ENCODE measurements around the gene NPHP1.
"Not testable (repeated sequence)": the region's sequence is repeated elsewhere in the genome, so short reads cannot be mapped to it uniquely, and the experiment has no call there.

NPHP1 gene

DNA sequence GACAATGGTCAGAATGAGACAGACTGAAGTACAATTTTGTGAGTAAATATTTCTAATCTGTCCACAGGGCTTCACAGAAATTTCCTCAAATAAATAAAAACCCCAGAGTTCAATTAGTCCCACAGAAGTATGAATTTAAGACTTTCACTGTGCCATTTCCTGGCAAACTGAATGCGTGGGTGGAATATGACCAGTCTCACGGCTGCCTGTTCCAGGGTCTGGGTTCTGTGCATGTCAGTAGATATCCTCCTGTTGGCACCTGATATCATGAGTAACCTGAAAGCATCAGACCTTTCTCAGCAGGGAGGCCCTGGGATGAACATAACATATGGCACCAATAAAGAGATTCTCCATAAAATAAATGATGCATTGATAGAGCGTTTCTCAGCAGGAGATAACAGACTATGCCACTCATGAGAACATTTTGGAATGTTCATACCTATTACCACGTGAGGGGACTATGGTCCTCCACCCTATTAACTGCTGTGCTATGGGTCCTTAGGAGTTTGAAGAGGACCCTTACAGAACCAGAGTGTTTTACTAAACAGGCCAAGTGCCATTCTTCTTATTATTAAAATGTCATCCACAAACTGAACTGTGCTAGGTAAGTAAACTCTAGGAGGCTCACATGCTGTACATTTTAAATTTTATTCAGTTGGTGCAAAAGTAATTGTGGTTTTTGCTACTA, 78.6 kb downstream of the NPHP1 start:
- peak; percentile 17 for DNase-seq

DNA sequence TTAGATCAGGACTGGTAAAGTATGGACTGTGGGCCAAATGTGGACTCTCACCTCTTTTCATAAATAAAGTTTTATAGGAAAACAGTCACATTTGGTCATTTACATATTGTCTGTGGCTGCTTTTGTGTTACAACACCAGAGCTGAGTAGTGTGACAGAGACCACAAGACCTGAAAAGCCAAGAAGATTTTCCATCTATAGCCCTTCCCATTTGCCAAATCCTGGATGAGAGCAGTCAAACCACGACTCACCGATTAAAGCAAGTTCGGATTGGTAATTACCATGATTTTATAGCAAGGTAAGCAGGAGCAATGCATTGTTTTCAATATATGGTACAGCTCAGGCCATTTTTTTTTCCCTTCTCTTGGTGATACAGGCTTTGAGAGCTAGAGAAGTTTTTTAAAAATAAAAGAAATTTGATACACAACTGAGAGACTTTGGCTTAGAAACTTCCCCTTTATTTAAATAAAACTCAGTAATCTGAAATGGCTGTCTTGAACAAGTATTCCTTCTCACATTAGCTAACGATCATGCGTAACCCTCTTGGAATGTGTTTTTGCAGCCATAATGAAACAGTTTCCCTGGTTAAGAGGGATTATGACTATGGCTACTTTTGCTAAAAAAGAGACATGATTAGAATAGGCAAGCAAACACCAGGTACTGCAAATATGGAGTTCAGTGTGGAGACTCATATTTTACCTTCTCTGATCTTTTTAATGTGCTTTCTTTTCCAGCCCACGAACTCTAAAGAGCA, 79.7 kb downstream of the NPHP1 start:
- DNase-seq, result no peak

DNA sequence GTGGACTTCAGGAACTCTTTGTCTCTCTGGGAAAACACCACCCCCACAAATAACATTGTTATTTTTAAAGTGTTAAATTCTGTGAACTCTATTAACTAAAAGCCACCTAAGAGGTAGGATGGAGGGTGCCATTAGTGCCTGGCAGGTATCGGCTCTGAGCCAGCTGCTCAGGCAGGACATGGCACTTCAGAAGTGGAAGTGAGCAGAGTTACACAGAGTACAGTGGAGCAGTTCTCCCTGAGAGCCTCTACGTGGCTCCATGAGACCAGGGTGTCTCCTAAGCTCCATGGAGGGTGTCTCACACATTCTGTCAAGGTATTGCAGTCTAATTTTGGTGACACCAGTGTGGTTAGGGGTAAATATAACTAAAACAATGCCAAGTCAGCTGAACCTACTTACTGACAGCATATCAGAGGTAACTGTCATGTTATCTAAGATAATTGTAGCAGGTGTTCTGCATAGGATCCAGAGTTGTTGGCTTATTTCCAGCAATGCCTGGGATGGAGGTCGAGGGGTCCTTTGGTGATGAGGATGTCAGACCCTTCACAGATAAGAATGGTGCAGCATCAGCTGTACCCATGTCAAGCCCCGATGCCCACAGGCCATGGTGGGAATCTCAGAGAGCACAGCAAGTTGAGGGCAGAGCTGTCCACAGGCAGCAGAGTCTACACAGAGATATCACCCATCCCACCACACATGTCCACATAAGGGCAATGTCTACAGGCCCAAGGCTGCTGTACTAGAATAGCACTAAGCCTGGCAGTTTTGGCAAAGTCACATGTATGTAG, 80.6 kb downstream of the NPHP1 start:
- peak; percentile 58 for DNase-seq

DNA sequence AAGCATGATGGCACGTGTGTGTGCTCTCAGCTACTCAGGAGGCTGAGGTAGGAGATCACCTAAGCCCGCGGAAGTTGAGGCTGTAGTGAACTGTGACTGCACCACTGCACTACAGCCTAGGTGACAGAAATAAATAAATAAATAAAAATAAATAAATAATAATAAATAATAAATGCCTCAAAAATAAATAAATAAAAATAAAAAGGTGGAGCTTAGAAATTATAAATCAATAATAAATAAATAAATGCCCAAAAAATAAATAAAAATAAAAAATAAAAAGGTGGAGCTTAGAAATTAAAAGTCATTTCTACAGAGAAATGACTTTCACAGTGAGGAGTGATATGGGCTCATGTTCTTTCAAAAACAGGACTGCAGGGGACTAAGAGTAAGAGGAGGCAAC, 83.2 kb downstream of the NPHP1 start:
- no peak for DNase-seq

DNA sequence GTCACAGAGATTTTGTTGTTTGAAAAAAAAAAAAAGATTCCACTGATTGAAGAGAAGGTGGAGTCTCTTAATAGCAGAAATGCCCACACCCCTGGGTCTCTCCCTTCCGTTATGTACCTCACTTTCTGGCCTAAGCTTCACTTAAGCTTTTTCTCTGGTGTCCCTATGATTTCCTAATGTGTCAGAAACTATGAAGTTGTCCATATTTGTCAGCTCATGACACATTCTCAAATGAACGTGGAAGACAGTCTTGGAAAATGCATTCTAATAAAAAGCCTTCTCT, 83.8 kb downstream of the NPHP1 start:
- DNase-seq, result no peak

DNA sequence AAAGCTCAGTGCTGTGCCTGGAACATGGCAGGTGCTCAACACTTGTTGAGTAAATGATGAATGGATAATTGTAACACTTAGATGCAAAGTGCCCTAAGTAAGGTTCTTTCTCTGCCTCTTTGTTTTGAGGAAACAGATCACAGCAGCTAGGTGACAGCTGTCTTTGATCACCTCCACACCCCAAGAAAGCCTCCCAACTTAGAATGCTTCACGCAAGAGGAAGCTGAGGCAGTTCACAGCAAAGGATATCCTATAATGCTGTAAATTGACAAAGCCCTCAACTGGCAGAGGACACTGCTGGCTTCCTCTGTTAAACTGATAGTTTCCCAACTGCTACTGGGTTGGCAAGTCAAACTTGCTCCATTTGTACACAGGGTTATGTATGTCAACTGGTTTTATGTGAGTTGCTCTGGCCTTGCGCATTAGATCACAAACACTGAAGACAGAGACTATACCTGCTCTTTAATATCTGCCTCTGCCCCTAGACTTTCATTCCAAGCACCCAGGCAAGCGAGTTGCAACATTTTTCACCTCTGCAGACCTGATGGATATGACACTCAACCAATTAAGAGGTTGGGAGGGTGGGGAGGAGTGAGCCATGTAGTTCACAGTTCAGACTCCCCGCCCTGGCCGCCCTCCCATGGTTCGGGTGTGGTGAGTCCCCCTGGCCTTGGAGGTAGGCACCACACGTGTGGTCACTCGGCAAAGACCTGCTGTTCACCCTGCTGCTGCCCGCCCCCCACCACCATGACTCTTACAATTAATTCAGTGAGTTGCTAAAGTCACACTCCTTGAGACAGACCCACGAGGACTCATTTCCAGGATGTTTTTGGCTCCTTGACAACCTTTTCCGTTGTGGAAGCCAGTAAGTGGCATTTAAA, 84.4 kb downstream of the NPHP1 start:
- no peak for DNase-seq

DNA sequence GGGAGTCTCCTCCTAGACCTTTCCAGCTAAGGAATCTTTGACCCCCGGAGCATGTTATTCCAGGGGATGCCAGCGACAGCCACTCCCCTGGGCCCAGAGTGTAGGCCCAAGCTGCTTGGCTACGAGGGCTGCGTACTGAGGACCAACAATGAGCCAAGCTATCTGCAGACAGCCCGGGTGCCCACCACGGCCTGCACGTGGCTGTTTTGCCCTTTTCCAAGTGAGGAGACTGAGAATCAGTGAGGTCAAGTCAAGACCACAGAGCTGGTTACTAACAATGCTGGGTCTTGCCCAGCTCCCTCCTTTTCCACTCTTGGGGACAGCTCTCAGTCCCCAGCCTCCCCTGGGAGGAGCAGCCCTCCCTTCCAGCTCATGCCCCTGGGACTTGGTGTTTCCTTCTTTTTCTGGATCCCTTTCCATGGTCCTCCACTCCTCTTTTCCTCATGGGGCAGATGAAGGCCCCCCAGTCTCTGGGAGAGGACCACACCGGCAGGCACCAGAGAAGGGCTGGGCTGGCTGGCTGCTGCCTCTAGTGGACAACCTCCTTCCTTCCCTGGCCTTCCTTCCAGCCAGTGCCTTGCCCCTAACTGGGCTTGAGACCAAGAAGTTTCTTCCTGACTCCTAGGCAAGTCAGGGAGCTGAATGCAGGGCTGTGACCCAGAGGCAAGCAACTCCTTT, 88.6 kb downstream of the NPHP1 start:
- DNase-seq, result no peak

DNA sequence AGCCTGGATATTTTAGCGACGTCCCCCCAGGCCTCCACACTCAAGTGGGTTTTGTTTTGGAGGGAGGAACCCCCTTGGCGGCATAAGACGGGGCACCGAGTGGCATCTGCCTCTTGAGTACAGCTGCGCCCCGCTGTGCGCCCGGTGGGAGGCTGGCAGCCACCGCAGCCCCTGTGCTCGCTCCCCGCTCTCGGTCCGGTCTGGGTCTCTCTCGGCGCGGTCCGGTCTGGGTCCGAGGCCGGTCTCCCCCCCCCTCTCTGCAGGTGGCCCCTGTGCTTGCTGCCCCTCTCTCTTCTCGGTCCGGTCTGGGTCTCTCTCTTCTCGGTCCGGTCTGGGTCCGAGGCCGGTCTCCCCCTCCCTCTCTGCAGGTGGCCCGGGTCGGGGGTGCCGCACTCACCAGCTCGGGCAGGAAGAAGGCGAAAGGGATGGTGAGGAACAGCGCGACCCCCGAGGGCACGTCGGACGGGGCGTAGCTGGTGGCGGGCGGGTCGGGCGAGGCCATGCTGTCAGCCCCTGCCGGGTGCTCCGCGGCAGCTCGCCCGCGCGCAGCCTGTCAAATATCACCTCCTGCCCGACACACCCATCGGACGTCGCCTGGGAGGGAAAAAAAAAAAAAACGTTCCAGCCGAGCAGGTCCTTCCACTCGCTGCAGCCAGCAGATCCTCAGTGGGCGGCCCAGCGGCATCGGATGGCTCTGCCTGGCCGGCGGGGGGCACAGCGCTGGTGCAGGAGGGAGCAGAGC, 89.4 kb downstream of the NPHP1 start, which contains the start of gene MALL:
TSS of gene MALL (minus strand) at position 532 of the 742 bp plus-strand sequence. CDS start at position 502, 30 bp downstream.
- peak; percentile 64 for DNase-seq

DNA sequence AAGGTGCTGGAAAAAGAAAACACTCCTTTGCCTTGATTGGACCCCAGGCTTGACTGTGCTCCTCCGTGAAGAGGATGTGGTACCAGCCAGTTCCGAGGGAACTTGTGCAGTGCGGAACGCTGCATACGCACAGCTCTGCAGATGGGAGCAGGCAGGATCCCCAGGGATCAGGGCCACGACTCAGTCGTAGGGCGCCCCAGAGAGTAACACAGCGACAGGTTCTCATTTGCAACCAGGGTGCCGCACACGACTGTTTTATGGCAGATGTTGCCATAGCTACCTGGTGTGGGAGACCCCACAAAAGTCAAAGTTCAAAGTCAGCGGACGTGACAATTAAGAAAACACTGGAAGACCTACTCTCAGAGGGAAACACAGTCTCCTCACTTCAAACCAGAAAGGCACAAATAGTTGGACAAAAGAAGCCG, 90.0 kb downstream of the NPHP1 start:
- DNase-seq, result no peak

DNA sequence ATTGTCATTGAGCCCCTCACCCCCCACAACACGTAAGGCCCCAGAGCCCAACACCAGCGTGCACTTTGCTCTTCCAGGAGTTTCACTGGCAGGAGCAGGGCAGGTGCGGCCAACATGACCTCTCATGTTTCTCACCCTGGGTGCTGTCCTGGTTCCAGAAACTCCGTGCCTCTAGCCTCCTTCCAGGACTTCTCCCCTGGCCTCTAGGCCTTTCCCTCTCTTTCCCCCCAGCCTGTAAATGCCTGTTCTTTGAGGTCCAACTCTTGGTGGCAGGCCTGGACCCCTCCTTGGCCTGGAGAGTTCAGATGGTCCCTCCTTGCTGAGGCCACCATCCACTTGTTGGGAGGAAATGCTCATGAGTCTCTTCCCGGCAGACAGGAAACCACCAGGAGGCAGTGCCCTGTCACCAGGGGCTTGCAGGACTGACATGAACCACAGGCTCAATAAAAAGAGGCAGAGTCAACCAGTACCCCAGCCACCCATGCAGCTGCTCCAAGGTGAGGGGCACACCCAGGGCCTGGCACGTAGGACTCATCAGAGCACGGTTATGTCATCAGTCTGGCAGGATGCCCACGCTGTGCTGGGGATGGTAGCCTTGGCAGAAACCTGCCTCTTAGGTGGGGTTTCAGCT, 90.7 kb downstream of the NPHP1 start:
- DNase-seq, result no peak

DNA sequence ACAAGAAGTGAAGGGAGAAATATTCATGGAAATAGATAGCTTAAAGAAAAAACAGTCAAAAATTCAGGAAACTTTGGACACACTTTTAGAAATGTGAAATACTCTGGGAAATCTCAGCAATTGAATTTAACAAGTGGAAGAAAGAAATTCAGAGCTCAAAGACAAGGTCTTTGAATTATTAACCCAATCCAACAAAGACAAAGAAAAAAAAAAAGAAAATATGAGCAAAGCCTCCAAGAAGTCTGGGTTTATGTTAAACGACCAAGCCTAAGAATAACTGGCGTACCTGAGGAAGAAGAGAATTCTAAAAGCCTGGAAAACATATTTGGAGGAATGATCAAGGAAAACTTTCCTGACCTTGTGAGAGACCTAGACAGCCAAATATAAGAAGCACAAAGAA, 96.5 kb downstream of the NPHP1 start:
- DNase-seq, result not testable (repeated sequence)

DNA sequence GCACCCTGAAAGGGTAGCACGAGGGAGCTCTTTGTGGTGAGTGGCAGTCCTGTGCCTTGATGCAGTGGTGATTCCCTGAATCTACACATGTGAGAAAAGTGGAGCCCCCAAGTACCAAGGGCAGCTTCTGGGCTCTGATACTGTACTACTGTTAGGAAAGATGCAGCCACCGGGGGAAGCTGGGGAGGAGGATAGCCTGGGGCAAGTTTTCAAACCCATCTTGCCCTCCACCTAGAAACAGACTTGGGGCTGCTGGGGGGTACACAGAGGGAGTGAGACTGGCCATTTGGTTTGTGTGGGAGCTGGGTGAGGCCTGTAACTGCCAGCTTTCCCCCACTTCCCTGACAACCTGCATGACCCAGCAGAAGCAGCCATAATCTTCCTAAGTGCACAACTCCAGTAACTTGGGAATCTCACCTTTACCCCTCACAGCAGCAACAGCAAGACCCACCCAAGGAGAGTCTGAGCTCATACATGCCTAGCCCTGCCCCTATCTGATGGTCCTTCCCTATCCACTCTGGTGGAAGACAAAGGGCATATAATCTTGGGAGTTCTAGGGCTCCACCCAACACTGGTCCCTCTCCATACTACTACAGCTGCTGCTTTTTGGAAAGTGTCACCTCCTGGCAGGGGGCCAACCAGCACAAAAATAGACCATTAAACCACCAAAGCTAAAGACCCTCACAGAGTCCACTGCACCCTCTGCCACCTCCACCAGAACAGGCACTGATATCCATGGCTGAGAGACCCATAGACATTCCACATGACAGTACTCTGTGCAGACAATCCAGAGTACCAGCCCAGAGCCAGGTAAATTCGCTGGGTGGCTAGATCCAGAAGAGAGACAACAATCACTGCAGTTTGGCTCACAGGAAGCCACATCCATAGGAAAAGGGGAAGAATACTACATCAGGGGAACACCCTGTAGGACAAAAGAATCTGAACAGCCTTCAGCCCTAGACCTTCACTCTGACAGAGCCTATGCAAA, 97.4 kb downstream of the NPHP1 start:
- no peak for DNase-seq

DNA sequence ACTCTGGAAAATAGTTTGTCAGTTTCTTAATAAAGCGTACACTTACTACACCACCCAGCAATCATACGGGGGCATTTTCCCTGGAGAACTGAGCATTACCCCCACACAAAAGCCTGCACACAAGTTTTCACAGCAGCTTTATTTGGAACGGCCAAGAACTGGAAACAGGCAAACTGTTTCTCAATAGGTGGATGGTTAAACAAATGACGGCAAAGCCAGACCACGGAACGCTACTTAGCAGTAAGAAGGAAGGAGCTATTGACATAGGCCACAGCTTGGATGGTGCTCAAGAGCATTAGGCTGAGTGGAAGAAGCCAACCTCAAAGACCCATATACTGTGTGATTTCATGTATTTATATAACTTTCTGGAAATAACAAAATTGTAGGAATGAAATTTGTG, 98.2 kb downstream of the NPHP1 start:
- DNase-seq, result no peak

DNA sequence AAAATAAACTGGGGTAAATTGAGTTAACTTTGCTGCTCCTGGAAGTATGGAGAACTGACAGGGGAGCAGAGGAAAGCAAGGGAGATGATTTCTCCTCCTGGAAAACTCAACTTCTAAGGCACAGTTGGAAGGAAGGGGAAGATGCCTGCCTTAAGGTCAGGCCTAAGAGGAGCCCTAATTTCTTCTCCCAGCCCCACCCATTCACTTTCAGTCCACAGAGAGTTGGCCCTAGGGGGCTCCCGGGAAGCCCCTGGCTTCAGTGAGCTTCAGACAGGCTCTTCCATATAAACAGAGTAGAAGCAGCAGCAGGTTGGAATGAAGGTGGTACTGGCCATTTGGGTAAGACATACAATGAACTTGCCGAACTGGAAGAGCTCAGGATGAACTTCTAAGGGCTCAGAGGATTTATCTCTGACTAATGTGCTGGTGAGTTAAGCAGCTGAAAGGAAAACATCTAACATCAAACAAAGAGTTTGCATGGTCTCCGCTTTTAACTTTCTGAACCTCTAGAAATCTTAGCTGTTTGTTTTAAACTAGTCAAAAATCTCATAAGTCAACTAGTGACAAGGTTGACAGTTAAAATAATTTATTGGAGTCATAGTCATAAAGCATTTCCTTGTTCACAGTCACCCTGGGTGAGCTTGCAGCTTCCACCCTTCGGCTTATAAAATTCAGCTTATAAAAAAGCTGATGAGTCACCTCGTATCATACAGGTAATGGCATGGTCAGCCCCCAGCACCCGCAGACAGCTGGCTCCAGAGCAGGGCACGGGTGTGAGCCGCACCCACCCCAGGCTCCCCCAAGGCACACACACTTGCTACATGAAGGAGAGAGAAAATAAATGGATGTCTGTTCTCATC, 99.0 kb downstream of the NPHP1 start:
- DNase-seq, result peak; percentile 30

DNA sequence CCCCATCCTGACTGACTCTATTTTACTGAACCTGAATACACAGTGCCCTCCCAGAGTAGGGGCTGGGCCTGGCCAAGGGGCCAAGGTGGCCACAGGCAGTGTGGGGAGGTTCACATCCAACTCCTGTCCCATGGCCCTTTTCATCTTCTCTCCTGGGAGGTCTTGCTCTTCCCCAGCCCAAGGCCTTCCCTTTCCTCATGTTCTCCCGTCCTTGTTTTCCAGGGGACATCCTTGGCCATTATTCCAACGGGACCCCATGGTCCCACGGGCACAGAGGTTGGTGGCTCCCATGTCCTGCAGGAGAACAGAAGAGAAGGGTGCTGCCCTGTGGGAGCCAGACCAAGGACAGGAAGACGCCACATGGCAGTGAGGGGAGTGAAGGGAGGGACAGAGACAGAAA, 99.6 kb downstream of the NPHP1 start:
- DNase-seq, result no peak

DNA sequence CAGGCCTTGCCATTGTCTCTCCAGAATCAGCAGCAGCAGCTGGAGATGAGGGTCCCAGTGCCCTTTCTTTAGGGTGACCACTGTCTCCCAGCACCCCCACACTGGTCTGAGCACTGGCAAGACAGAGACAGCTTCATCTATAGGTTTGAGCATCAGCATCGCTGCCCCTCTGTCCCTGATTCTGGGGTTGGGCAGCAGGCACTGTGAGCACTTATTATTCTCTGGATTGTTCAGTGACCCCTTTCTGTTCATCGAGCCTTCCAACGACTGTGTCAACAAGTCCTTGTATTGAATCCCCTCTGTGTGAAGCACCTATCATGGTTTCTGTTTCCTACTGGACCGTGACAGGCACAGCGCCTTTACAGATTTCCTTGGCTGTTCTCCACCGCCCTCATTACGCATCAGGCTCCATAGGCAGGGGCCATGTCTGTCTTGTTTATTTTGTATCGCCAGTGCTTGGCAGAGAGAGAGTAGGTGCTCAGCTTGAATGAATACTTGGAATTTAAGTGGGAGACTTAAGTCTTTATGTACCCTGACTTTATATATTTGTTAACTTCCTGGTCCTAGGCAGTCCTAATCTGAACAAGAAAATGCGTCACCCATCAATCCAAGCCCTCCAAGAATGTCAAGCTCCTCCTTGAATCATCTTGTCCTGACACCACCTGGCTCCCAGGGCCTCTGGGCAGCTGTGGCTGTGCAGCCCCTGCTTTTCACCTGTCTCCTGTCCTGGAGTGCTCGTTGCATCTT, 100.6 kb downstream of the NPHP1 start:
- DNase-seq, result peak; percentile 72

DNA sequence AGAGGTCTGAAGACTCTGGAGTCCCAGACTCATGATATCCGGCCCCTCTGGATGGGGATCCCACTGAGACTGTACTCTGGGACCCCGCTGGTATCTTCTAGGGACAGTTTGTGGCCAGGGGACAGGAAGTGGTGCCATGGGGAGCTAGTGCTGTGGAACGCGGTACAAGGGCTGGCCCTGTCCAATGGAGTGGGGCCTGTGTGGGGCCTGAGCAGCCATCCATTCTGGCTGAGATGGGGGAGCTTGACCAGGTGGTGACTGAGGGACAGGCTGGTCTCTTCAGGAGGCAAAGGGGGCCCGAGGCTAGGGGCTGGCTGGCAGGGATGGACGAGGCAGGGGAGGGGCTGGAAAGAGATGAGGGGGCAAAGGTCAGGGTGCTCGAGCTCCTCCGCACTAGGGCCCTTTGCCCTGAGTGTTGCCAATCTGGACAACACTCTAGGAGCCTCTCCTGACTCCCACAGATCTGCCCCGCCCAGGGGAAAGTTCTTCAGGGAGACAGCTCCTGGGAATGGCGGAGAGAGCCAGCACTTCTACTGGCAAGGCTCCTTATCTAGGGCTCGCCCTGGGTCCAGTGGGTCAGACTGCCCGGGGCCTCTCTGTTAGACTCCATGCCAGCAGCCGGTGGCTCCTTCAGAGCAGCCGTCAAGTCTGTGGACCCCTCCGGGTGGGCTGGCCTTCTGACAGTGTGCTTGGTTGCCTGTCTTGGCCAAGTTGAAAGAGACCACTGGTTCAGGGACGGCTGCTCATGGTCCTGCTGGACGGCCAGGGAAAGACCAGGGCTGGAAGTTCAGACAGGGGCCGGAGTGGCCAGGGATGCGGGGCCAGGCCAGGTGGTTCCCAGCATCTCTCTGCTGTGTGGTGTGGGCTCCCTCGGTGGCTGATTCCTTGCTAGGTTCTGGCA, 101.5 kb downstream of the NPHP1 start:
- no peak for DNase-seq

Data from NCI-H510A (cell line).